Measurements from ENCODE around the gene SLC25A1.

The SLC25A1 gene
- total RNA-seq, result 42.9 to 67.9 (median 58.3) reads per million in 4 experiments

DNA sequence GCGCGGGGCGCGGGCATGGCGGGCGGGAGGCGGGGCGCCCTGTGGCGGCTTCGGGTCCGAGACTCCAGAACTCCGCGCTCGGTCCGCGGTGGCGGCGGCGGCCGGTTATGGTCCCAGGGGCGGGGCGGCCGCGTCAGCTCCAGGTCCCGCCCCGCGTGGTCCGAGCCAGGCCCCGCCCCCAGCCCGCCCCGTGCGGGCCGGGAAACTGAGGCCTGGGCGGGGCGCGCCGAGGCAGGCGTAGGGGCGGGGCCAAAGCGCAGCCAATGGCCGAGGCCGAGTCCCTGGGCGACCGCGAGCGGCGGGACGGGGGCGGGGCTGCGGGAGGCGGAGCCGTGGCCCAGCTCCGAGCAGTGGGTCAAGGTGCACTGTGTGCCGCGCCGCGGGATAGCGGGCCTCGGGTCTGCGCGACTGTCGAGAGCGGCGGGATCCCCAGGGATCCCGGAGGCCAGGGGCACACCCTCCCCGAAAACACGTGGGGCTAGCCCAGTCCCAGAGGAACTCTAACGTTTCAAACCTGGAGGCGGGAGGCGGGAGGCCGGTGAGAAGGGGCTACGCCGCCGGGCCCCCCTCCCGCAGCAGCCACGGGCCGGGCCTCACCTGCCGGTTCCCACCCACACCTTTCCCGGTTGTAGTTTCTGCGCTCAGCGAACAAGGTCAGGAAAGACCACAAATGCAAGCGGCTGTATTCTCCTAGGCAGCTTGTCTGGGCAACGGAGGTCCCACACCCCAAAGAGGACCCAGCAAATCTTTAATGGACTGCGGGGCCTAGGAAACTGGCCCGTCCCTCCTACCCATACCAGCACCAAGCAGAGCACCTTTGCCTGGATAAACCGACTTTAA, at the start of gene SLC25A1:
Gene SLC25A1 (minus strand): TSS at position 80 of the 840 bp plus-strand sequence. CDS start 63 bp downstream, at position 17.
- peak; percentile 68 for DNase-seq

DNA sequence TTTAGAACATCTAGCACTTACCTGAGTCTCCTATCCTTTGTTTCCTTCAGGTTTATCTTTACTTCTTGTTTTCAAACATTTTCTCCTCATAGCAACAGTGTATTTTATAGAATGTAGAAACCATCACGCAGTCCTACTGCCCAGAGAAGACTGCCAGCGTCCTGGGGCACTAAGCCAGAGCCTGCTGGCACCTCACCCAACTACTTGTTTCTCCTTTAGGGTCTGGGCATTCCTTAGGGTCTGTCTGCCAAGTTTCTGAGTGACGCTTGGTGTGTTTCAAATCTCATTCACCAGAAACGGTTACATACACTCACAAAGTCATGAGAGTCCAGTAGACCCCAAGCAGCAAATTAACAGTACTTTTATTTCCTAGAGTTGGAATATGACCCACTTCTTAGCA, 49.6 kb upstream of the SLC25A1 start:
- no peak for DNase-seq

DNA sequence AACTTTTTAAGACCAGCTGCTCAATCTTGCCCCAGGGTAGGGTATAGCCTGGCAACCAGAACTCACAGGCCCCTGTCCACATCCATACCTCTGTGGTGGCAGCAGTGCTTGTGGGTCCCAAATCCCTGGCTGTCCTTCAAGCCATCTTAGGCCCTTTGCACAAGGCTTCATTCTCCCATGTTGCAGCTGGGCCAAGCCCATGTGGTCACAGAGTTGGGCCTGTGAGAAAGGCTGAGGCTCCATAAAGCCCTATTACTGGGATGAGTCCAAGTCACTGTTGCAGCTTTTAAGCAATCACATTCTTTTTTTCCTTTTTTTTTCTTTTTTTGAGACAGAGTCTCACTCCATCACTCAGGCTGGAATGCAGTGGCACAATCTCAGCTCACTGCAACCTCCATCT, 47.9 kb upstream of the SLC25A1 start:
- no peak for DNase-seq

DNA sequence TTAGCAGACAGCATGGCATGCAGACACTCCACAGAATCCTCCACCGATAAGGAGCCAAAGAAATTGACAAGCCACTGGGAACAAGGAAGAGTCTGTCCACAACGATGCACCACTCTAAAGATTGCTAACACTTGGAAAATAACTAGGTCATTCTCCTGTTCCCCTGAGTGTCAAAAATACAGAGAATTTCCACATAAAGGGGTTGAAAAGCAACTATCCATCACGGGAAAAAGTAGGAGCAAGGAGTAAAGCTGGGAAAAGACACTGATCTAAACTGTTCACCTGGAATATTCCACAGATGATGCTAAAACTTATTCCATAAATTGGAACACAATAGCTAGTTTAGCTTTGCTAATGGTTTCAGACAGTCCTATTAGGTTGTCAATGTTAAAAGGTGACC, 47.0 kb upstream of the SLC25A1 start:
- no peak for DNase-seq

DNA sequence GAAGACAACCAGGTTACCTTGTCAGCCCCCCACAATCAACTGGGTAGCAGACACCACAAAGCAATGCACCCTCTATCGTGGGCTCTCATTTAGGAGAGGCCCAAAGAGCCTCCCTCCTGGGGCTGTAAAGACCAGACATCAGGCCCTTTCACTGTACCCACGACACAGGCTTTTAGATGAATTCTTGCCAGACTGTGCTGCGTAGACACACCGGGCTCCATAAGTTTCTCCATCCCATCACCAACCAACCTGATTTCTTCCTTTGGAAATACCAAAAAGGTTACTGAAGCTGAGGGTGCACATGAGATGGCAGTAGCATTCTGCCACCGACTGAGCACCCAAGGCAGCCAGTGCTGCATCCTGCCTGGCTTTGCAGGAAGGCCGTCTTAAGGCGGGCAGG, 46.4 kb upstream of the SLC25A1 start:
- no peak for DNase-seq

DNA sequence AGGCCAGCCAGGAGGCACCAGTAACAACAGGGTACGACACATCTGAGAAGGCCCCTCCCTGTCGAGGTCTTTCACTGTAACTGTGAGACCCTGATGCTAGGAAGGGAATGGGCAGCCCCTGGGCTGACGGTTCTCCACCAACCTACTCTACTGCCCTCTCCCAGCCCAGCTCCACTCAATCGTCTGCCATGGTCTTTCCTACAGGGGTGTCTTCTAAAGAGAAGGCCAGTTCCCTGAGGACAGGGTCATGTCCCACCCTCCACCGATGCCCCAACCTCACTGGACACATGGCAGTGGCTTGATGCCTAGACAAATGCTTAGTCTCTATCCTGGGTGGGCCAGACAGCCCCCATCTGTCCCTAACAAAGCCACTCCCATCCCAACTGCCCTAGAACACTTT, 46.0 kb upstream of the SLC25A1 start:
- no peak for DNase-seq

DNA sequence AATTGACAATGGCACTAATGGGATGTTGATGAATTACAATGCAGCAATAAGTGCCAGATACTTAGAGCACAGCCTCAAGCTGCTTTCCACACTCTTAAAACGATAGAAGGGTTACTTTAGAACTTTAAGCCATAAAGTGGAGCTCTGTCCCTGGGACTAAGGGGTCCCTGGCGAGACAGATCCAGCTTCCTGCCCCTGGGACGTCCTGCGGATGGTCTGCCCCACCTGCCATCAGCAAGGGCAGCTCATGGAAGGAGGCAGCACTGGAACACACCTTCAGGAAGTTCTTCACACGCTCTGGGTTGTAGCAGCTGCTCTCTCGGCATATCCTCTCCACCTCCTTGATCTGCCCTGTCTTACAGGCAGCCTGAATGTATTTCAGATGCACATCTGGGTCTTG, 45.1 kb upstream of the SLC25A1 start:
- no peak for DNase-seq

DNA sequence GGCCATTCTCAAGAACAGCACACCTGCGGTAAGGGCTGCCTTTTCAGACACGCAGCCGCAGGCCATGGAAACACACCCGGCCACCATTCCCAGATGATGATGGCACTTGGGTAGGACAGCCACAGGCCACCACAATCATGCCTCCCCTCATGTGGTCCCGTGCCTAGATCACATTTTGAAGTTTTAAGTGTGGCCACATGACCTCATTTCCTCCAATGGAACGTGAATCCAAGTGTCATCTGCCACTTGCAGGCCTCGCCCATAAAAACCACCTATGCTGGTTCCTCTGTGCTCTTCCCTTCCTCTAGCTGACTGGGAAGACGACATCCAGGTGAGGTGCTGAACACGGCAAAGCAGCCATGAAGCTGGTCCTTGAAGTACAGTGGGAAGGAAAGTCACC, 44.6 kb upstream of the SLC25A1 start:
- DNase-seq, result no peak

DNA sequence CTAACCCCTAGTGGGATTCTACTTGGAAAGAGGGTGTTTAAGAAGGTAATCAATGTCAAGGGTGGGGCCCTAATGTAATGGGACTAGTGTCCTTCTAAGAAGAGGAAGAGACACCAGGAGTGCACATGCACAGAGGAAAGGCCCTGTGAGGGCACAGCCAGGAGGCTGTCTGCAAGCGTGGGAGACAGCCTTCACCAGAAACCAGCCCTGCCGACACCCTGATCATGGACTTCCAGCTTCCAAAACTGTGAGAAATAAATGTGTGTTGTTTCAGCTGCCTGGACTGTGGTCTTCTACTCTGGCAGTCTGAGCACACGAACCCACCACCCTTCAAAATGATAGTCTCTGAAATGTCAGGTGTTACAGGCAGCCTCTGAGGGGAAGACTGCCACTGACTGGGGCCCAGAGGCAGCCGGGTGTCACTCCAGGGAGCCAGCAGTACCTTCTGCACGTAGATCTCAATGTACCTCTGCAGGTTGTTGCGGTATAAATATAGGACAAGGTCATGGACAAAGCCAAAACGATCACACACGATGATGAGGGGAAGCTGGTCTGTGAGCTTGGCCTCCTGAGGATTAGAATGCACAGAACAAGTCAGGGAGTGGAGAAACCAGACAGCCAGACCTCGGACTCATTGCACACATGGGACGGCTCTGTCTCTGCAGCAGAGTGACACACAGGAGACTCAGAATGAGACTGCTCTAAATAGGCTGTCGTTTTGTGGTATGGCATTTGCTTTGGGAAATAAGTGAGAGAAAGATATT, 43.9 kb upstream of the SLC25A1 start:
- DNase-seq, result no peak

DNA sequence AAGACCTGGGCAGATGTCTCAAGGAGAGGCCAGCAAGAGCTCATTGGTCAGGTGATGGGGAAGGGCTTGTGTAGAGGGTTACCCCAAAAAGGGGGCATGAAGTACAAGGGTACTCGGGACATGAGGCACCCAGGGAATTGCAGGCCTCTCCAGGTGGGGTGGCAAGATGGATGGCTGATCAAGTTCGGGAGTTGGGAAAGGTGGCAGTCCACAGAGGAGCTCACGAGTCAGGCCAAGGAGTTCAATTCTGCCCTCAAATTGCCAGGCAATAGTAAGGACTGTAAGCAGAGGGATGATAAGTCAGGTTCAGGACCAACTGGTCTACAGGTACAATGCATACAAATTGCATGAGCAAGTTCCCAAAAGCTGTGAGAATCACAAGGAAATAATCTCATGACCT, 42.3 kb upstream of the SLC25A1 start:
- DNase-seq, result no peak

DNA sequence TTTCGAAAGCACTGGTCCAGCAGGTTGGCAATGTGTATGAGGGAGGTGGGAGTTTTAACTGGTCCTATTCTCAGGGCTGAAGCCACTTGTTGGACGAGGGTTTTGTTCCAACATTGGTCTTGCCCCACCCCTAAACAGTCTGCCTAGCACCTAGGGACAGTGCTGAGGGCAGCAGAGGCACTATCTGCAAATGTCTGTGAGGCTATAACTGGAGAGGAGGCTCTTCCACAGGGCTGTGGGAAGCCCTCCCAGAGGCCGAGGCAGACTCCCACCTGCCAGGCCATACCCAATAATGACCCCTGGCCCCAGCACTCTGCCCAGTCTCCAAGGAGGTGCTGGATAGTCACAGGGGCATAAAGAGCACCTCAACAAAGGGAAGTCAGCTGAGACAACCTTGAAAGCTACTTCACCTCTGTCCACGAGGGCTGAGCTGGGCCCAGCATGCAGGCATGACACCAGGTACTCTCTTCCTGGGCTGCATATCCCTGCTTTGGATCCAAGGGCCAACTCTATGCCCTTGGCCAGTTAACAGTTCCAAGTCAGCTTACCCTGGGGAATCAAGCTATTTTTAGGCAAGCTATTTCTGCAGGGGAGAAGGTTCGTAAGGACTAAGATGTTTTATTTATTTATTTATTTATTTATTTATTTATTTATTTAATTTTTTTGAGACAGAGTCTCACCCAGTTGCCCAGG, 40.2 kb upstream of the SLC25A1 start:
- no peak for DNase-seq

DNA sequence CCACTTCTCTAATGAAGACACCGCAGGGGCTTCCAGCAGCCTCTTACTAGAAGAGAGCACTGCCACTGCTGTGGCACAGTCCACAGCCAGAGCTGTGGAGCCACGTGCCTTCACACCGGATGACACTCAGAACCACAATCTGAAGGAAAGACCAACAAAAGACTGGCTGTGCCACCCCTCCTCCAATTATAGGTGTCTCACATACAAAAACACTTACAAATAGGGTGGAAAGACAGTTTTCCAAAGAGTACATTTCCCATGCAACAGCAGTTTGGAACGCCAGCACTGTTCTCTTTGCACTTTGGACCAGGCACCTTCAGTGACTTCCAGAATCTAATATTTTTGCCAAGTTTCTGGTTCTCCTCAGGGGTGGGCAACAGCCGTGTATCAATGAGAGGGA, 38.0 kb upstream of the SLC25A1 start:
- no peak for DNase-seq

DNA sequence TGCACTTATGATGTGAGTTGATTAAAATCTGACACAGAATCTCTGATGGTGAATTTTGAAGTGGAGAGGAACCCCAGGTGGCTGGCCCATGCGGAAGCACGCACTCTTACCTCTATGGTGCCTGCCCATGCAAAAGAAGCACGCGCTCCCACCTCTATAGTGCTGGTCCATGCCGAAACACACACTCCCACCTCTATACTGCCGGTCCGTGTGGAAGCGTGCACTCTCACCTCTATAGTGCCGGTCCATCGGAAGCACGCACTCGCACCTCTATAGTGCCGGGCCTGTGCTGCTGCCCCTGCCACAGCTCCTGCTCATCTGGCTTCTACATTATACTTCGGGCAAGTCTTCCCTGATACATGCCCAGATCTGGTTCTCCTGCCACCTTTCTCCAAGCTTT, 36.8 kb upstream of the SLC25A1 start:
- no peak for DNase-seq

DNA sequence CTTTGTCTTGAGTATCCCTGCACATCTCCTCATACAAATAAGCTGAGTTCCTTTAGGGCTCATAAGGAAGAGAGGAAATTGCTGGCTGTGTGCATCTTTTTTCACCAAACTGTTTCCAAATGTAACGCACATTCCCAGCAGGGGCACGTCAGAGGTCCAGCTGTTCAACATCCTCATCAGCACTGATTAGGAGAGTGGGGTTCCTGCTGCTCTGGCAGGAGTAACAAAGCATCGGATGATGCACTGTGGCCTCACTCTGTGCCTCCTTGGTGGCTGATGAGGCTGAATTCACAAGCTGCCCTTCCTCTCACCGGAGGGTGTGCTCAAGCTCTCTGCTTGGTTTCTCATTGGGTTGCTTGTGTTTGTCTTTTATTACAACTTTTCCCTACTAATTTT, 35.5 kb upstream of the SLC25A1 start:
- no peak for DNase-seq

DNA sequence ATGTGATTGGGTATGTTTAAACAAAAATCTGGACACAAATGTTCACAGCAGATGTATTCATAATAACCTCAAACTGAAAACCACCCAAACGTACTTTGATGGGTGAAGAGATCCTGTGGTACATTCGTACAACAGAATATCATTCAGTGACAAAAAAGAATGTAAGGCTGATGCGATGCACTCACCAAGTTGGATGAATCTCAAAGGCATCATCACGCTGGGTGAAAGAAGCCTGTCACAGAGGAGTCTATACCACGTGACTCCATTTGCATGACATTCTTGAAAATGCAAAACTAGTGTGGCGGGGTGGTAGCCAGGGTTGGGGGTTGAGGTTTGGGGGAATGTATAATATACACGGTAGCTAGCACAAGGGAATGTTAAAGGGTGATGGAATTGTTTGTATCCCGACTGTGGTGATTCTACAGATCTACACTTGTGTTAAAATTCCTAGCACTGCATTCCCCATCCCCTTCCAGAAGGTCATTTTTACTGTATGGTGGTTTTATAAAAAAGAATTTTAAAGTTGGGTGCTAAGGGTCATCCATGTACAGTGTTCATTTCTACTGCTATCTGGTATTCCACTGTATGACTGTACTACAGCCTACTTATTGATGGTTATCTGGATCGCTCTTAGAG, 35.0 kb upstream of the SLC25A1 start:
- DNase-seq, result no peak

DNA sequence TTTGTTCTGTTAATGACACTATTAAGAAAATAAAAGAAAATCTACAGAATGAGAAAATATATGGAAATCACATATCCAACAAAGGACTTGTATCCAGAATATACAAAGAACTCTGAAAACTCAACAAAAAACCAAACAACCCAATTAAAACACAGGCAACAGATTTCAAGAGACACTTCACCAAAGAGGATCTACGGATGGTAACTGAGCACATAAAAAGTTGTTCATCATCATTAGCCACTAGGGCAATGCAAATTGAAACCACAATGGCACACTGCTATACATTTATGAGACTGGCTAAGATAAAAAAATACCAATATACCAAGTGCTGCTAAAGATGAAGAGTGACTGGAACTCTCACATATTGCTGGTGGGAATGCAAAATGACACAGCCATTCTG, 34.5 kb upstream of the SLC25A1 start:
- DNase-seq, result no peak

DNA sequence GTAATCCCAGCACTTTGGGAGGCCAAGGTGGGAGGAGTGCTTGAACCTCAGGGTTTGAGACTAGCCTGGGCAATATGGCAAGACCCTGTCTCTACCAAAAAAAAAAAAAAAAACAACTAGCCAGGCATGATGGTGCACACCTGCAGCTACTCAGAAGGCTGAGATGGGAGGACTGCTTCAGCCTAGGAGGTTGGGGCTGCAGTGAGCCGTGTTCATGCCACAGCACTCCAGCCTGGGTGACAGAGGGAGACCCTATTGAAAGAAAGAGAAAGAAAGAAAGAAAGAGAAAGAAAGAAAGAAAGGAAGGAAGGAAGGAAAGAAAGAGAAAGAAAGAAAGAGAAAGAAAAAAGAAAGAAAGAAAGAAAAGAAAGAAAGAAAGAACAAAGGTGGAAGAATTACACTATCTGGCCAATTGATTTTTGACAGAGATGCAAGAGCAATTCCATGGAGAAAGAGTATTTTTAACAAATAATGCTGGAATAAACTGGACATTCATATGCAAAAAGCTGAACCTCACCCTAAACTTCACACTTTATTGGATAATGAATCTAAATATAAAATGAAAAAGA, 33.9 kb upstream of the SLC25A1 start:
- DNase-seq, result no peak

DNA sequence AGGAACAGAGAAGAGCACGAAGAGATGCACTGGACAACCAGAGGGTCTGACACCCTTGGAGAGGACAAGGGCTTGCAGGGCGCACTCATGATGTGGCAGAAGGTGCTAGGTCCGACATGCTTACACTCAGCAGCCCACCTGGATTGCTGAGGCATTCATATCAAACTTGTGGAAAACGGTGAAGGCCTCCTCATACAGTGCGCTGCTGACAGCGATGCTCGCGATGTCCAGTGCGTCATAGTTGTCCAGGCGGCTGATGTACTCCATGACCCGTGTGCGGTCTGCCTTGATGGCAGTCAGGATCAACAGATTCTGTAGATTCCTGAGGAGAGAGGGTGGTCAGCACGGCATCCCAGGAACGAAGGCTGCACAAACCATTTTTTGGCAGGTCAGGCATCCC, 31.7 kb upstream of the SLC25A1 start:
- no peak for DNase-seq

DNA sequence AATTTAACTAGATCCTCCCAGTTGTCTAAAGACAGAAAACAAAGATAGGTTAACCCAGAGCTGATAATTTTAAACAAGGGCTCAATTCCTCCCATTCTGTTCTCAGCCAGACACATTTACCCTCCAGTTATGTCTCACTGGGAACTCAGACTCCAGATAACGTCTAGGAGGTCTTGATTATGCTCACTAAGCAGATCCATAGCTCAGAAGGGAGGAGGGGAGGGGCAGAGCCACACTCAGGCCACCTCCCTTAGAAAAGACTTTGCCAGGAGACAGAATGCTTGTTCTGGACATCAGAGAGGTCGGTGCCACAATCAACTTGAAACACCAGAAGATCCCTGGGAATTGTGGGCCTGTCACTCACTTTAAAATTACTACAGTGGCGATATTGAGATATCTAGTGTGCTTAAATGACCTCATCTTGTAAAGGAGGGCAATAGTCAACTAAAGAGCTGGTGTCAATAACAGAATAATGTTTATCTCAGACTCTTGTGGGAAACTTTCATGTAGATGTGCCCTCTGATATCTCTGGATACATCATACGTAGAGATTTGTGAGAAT, 29.8 kb upstream of the SLC25A1 start:
- no peak for DNase-seq

DNA sequence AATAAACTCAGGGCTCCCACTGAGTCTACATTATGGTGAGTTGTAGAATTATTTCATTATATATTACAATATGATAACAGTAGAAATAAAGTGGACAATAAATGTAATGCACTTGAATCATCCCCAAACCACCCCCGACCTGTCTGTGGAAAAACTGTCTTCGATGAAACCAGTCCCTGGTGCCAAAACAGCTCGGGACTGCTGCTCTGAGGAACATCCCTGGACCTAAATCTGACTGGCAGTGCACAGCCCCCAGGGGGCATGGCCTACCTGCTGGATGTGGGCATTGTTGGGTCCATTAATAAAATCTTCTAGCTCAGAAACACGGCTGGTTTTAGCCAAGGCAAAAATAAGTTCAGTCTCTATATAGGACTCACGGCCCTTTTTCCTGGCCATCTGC, 29.3 kb upstream of the SLC25A1 start:
- DNase-seq, result no peak

DNA sequence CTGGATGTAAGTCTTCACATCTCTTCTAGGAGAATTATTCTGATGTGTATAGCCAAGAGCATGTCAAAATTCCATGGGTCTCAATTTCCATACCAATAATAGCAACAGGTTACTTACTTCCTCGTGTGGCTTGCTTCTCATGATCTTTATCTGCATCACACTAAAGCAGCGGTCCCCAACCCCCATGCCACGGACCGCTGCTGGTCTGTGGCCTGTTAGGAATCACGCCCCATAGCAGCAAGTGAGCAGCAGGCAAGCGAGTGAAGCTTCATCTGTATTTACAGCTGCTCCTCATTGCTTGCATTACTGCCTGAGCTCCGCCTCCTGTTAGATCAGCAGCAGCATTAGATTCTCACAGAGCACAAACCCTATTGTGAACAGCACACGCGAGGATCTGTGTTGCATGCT, 28.9 kb upstream of the SLC25A1 start:
- no peak for DNase-seq

DNA sequence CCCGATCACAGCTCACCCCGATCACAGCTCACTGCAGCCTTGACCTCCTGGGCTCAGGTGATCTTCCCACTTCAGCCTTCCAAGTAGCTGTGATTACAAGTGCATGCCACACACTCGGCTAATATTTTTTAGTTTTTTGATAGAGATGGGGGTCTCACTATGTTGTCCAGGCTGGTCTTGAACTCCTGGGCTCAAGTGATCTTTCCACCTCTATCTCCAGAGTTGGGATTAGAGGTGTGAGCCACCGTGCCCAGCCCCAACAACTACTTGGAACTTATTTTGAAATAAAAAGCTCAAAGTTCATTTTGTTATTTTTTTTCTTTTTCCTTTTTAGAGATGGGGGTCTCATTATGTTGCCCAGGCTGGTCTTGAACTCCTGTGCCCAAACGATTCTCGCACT, 27.8 kb upstream of the SLC25A1 start:
- DNase-seq, result no peak

Measured in effector CD8-positive, alpha-beta T cell (primary cell).